ENCODE data around the gene NRXN3. TPM values are rescaled to one million over a fixed set of nuclear protein-coding genes. Genes with fewer than 3 reads are reported as not detected.

Gene NRXN3
- total and polyA plus RNA-seq, 2 donors (not counting 1 experiment from before 2014, with no cell fraction given): not detected

DNA sequence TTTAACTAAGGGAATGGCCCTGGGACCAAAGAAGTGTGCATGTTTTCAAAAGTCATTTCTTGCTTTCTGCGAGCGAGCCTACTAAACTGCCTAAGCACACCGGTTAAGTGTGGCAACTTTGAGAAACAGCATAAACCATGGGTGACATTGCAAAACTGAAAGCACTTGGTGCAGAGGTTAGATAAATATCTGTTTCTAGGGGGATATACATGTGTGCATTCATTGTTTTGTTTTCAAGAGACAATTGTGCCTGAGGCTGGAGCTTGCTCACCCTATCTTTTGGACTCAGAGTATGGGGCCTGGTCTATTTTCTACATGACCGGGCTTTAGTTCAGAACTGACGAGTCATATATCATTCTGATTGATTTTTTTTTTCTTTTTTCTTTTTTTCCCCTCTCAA, 923.4 kb downstream of the NRXN3 start:
- intact Hi-C loops (cut with micrococcal nuclease): no loop called here
- H3K4me1 Mint-ChIP-seq: no peaks in the 10 kb centered on the region

DNA sequence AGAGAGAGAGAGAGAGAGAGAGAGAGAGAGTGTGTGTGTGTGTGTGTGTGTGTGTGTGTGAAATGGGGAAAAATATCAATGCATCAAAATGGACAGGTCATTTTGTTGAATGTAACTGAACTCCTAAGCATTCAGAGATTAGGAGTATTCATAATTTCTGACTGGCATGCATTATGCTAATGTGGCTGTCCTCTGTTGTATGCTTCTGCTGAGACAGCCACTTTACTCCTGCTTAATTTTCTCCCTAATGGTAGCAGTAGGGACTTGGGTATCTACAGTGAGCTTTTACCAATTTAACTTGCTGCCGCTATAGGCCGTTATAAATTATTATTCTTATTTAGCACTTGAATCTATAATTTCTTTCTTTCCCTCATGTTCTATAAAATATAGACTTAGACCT, 924.8 kb downstream of the NRXN3 start:
- H3K4me1 ChIP-seq (ENCODE audit: control insufficient read depth in 2 of 2, insufficient read depth in 2 of 2, low read length in 2 of 2): no peaks in the 10 kb centered on the region
- H2AFZ ChIP-seq (ENCODE audit: insufficient read depth, low read depth, low read length, poor library complexity, severe bottlenecking): no peak overlapping the region
- DNase-seq (no peak), ATAC-seq (ENCODE audit: low read depth) (no peak)
- H4K20me1 ChIP-seq (ENCODE audit: control insufficient read depth, insufficient read depth, low read length, poor library complexity, severe bottlenecking): no peaks in the 10 kb centered on the region
- no peak overlapping the region for H3K27ac ChIP-seq (ENCODE audit: low read length in 2 of 2)
- WGBS (ENCODE audit: insufficient coverage): no CpG with 5 or more reads among the region's 2 CpGs
- no peak overlapping the region for H3K4me2 ChIP-seq (replicated peaks; ENCODE audit: low read depth, low read length, poor library complexity, severe bottlenecking)
- H3K9ac ChIP-seq (ENCODE audit: low read length): no peak overlapping the region
- ChIA-PET CTCF (no interaction called here), POLR2A (no interaction called here)
- H3K36me3 ChIP-seq (replicated peaks in 1 of 2; ENCODE audit: control extremely low read depth in 1 of 2, control insufficient read depth in 1 of 2, extremely low read depth in 1 of 2, insufficient read depth in 2 of 2, low read length in 1 of 2): no peaks in the 10 kb centered on the region
- no peaks in the 10 kb centered on the region for H3K27me3 Mint-ChIP-seq
- H3K4me3 ChIP-seq (ENCODE audit: control extremely low read depth in 1 of 5, extremely low read depth in 1 of 5, insufficient read depth in 1 of 5, low read depth in 2 of 5, low read length in 4 of 5): no peak overlapping the region
- intact Hi-C loops (cut with micrococcal nuclease): no loop called here
- no peaks in the 10 kb centered on the region for H3K27me3 ChIP-seq (replicated peaks in 1 of 4; ENCODE audit: control extremely low read depth in 1 of 4, control insufficient read depth in 3 of 4, insufficient read depth in 4 of 4, low read length in 3 of 4)
- no peak overlapping the region for H3K27ac Mint-ChIP-seq
- H3K79me2 ChIP-seq (ENCODE audit: control insufficient read depth, insufficient read depth, low read length): no peaks in the 10 kb centered on the region
- no peaks in the 10 kb centered on the region for H3K4me1 Mint-ChIP-seq
- no peak overlapping the region for H3K4me3 Mint-ChIP-seq
- H3K9me3 ChIP-seq (ENCODE audit: control extremely low read depth in 1 of 3, control insufficient read depth in 2 of 3, insufficient read depth in 1 of 3, low read length in 2 of 3): no peaks in the 10 kb centered on the region
- TF ChIP-seq, protein P1, sequence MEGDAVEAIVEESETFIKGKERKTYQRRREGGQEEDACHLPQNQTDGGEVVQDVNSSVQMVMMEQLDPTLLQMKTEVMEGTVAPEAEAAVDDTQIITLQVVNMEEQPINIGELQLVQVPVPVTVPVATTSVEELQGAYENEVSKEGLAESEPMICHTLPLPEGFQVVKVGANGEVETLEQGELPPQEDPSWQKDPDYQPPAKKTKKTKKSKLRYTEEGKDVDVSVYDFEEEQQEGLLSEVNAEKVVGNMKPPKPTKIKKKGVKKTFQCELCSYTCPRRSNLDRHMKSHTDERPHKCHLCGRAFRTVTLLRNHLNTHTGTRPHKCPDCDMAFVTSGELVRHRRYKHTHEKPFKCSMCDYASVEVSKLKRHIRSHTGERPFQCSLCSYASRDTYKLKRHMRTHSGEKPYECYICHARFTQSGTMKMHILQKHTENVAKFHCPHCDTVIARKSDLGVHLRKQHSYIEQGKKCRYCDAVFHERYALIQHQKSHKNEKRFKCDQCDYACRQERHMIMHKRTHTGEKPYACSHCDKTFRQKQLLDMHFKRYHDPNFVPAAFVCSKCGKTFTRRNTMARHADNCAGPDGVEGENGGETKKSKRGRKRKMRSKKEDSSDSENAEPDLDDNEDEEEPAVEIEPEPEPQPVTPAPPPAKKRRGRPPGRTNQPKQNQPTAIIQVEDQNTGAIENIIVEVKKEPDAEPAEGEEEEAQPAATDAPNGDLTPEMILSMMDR (IDR thresholded peaks at IDR 0.05): no peak
- TF ChIP-seq EZH2 (IDR thresholded peaks at IDR 0.05; ENCODE audit: borderline replicate concordance, insufficient read depth, low read depth, low read length, poor library complexity, severe bottlenecking): no peak
- peaks cover 2% of the 10 kb centered on the region for H3K9me3 Mint-ChIP-seq (ENCODE audit: insufficient read depth)

More for the DNA sequence above, 923.4 kb downstream of the NRXN3 start:
- Histone ChIP-seq H3K36me3 (replicated peaks in 1 of 2; ENCODE audit: control extremely low read depth in 1 of 2, control insufficient read depth in 1 of 2, extremely low read depth in 1 of 2, insufficient read depth in 2 of 2, low read length in 1 of 2) (no peaks in the 10 kb centered on the region), H3K27ac (ENCODE audit: low read length in 2 of 2) (no peak overlapping the region), H3K9me3 (ENCODE audit: control extremely low read depth in 1 of 3, control insufficient read depth in 2 of 3, insufficient read depth in 1 of 3, low read length in 2 of 3) (no peaks in the 10 kb centered on the region), H3K4me3 (ENCODE audit: control extremely low read depth in 1 of 5, extremely low read depth in 1 of 5, insufficient read depth in 1 of 5, low read depth in 2 of 5, low read length in 4 of 5) (no peak overlapping the region), H4K20me1 (ENCODE audit: control insufficient read depth, insufficient read depth, low read length, poor library complexity, severe bottlenecking) (no peaks in the 10 kb centered on the region), H3K27me3 (replicated peaks in 1 of 4; ENCODE audit: control extremely low read depth in 1 of 4, control insufficient read depth in 3 of 4, insufficient read depth in 4 of 4, low read length in 3 of 4) (no peaks in the 10 kb centered on the region), H2AFZ (ENCODE audit: insufficient read depth, low read depth, low read length, poor library complexity, severe bottlenecking) (no peak overlapping the region), H3K79me2 (ENCODE audit: control insufficient read depth, insufficient read depth, low read length) (no peaks in the 10 kb centered on the region), H3K4me1 (ENCODE audit: control insufficient read depth in 2 of 2, insufficient read depth in 2 of 2, low read length in 2 of 2) (no peaks in the 10 kb centered on the region), H3K4me2 (replicated peaks; ENCODE audit: low read depth, low read length, poor library complexity, severe bottlenecking) (no peak overlapping the region), H3K9ac (ENCODE audit: low read length) (no peak overlapping the region)
- no peak for ATAC-seq (ENCODE audit: low read depth)
- ChIA-PET CTCF (no interaction called here), POLR2A (no interaction called here)
- Mint-ChIP-seq H3K27me3 (no peaks in the 10 kb centered on the region), H3K4me3 (no peak overlapping the region), H3K27ac (no peak overlapping the region), H3K9me3 (ENCODE audit: insufficient read depth) (peaks cover 2% of the 10 kb centered on the region)
- WGBS (ENCODE audit: insufficient coverage): 89% methylated on average over 3 of the region's 5 CpGs
- no peak for DNase-seq
- no peak for TF ChIP-seq EZH2 (IDR thresholded peaks at IDR 0.05; ENCODE audit: borderline replicate concordance, insufficient read depth, low read depth, low read length, poor library complexity, severe bottlenecking)
- TF ChIP-seq, protein P1 (IDR thresholded peaks at IDR 0.05): no peak
